Measurements from ENCODE around the gene SERPIND1.
"Not testable (repeated sequence)": the region's sequence is repeated elsewhere in the genome, so short reads cannot be mapped to it uniquely, and the experiment has no call there.

SERPIND1 gene, protein sequence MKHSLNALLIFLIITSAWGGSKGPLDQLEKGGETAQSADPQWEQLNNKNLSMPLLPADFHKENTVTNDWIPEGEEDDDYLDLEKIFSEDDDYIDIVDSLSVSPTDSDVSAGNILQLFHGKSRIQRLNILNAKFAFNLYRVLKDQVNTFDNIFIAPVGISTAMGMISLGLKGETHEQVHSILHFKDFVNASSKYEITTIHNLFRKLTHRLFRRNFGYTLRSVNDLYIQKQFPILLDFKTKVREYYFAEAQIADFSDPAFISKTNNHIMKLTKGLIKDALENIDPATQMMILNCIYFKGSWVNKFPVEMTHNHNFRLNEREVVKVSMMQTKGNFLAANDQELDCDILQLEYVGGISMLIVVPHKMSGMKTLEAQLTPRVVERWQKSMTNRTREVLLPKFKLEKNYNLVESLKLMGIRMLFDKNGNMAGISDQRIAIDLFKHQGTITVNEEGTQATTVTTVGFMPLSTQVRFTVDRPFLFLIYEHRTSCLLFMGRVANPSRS

DNA sequence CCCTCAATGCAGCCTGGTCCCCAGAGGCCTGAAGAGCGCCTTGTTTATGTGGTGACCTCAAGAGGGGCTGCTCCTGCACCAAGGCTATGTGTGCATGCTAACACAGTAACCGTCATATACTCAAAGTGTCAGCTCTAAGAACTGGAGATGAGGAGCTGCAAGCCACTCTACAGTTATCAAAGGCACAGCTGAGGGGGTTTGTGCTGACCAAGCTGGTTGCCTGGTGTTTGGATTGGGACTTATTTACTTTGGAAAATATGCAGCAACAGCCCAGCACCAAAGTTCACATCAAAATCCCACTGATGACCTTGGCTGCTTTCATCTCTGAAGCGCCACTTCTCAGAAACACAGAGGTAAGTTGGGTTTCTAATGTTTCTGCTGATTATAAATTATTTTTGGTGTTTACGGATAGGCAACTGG is at the start of gene SERPIND1:
Gene SERPIND1 (plus strand): TSS at position 321 of the 420 bp plus-strand sequence. CDS start 5,200 bp downstream, outside the sequence.
- no peak for DNase-seq (ENCODE audit: low read depth in 2 of 2)

DNA sequence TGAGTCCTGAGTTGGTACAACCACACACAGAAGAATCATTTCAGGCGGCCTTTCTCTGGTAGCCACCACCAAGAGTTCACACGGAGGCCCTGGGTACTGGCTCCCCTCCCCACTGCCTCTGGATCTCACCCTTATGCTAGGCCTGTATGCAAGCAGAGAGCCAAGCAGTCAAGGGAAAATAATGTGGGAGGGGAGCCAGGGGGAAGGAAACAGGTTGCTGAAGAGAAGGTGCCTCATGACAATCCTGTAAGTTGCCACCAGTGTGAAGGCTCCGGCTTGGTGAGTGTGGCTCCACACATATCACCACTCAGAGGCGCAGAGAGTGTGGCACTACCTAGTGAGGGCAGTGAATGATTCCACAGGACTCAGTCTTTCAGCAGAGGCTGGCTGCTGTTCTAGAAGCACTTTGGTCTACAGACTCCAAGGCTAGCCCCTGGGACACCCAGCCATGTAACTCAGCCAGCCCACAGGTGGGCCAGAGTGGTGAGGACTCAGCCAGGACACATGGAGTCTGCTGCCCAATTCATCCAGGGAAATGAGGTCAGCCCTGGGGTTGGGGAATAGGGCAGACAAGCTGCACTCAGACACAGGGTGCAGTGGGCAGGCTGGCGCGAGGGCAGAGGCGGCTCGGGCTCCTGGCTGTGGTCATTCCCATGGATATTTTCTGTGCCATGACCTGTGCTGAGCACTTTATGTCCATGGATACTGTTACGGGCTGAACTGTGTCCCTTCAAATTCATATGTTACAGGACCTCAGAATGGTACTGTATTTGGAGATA is 49.0 kb upstream of the SERPIND1 start:
- DNase-seq (ENCODE audit: low read depth in 2 of 2): no peak

DNA sequence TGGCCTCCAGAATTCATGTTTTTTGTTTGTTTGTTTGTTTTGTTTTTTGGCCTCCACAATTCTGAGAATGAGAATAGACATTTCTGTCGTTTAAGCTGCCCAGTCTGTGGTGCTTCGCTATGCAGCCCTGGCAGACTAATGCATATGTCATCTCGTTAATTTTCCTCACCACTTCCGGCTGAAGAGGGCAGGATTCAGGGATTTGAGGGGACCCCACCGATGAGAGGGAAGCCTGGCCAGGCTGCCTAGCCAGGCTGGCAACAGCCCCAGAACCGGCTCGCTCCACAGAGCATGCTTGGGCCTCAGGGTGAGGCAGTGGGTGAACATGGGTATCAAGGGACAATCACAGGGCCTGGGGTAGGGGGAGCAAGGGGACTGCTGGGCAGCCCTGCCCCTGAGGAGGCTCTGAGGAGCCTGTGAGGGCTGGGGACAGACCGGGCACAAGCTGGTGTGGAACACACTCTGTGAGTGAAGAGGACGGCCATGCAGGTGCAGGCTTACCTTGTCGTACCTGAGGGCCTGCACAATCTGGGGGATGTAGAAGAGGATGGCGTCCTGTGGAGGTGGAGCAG is 47.8 kb upstream of the SERPIND1 start:
- no peak for DNase-seq (ENCODE audit: low read depth in 2 of 2)

DNA sequence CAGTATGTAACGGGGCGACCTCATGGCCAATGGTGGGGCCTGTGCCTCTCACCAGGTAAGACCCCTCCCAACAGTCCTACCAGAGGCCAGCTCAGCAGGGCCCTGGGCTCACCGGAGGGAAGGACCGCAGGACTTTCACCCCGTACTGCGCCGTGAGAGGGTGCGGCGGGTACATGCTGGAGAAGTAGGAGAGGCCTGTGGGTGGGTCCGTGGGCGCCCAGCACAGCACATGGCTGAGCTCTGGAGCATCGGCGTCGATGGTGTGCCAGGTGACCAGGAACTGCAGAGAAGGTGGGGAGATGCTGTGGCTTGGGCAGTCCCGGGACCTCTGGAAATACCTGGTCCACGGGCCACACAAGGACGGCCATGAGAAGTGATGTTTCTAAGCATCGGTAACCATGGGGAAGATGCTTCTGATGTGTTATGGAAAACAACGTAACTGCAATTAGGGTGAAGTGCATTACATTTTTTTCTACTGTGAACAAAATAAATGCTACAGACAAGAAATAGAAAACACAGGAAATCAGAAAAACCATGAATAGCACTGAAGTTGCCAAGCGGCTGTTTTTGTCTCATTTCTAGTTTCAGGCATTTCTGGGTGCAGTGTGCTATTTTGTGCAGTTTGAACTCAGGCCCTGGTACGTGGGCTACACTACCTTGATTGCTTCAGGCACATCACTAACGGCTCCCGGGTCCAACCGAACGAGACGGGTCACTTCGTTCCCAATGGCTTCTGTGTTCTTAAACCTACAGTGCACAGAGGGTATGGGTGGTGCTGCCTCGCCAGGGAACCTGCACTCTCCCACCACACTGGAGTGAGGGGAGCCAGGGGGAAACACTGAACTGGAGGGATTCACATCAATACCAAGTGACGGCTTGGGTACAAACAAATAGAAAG is 46.5 kb upstream of the SERPIND1 start:
- DNase-seq (ENCODE audit: low read depth in 2 of 2): no peak

DNA sequence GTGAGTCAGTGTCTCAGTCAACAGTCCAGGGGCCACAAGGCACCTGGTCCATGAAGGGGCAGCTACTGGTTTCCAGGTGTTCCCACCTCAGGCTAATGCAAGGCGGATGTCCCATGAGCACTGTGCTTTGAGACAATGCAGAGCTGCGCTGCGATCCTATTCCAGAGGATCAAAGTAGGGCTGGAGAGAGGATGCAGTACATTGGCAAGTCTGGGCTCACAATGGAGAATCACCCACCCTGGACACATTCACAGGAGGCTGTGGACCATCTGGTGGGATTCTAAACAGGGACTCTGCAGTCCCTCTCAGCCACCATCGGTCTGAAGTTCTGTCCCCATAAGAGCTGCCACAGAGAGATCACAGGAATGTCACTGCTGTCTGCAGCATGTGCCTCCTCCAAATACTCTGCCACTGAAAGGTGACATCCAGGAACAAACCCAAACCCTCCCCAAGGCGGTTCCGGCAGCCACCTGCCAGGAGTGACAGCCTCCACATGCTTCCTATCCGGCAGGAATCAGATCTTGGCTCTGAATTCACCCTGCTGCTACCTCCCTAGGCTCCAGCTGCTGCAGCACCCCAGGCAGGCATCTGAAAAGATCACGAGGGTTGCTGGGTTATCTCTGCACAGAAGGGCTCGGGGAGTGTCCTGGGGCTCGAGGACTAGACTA is 45.3 kb upstream of the SERPIND1 start:
- DNase-seq (ENCODE audit: low read depth in 2 of 2): no peak

DNA sequence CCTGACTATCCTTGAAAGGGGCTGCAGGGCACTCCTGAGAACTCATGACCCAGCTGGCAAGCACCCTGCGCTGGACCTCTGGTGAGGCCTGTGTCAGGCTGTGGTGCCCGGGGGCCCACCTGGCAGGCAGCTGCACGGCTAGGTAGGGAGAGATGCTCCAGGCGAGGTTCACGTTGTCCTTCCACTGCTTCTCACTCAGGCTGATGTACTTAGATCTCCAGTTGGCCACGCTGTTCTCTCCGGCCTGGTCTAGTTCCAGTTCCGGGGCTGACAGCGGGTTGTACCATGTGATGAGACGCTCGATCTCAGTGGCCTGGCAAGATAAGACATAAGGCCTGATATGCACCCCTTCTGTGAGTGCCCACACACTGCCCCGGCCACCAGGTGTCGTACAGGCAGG is 44.7 kb upstream of the SERPIND1 start:
- DNase-seq (ENCODE audit: low read depth in 2 of 2): no peak

DNA sequence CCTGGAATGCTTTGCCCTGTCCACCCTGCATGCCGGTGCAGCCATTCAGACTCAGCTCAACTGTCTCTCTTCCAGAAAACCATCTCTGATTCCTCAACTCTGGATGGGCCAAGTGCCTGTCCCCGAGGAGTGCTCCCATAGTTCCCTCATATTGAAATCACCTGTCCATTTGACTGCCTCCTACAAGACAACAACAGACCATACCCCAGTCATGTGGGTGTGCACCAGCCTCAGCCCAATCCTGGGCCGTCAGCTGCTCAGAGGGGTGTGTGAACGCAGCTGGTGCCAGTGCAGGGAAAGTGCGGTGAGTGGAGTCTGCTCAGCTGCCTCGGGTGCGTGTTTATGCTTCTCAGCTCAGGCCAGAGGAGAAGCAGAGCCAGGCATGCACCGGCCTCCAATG is 41.5 kb upstream of the SERPIND1 start:
- not testable (repeated sequence) for DNase-seq (ENCODE audit: low read depth in 2 of 2)

DNA sequence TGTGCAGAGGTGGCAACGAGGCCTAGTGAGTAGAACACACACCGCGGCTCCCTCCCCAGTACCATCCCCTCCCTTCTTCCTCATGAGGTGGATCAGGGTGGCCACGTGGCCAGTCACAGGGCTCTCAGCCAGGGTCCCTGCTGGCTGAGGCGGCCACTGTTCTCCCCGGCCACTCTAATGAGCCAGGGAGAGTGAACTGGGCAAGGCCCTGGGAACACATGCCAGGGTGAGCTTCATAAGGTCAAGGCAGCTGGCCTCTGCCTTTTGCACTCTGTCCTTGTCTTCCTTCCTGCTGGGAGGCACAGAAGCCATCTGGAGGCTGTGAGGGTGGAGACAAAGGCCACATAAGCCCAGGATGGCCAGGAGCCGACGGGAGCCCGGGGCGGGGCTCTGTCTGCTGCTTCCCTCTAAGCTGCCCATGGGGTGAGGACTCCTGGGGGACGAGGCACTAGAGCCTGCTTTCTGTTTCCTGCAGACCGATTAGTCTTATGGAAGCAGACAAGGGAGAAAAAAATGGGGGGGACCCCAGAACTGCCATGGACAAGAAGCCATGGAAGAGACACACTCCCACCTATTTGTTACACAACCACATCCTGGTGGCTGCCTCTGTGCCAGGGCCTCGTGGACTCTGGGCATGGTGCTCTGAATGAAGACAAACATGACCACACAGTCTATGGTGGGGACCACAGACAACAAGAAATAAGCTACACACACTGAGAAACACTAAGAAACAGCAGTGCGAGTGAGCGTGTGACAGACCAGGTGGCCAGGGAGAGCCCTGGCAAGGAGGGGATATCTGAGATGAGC is 38.4 kb upstream of the SERPIND1 start:
- DNase-seq (ENCODE audit: low read depth in 2 of 2): not testable (repeated sequence)

DNA sequence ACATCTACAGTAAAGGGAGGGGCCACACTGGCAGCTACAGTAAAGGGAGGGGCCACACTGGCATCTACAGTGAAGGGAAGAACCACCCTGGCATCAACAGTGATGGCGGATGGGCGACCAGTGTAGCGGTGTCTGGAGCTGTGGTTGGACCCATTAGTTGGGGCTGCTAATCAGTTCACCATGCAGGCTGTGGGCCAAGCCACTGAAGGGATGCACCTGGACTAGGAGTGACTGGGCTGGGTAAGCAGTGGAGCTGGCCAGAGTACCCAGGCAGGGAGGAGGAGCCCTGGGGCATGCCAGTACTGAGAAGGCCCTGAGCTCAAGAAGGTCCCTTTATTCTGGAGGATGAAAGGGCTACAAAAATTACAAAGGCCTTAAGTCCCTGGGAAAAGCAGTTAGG is 37.0 kb upstream of the SERPIND1 start:
- DNase-seq (ENCODE audit: low read depth in 2 of 2): not testable (repeated sequence)

DNA sequence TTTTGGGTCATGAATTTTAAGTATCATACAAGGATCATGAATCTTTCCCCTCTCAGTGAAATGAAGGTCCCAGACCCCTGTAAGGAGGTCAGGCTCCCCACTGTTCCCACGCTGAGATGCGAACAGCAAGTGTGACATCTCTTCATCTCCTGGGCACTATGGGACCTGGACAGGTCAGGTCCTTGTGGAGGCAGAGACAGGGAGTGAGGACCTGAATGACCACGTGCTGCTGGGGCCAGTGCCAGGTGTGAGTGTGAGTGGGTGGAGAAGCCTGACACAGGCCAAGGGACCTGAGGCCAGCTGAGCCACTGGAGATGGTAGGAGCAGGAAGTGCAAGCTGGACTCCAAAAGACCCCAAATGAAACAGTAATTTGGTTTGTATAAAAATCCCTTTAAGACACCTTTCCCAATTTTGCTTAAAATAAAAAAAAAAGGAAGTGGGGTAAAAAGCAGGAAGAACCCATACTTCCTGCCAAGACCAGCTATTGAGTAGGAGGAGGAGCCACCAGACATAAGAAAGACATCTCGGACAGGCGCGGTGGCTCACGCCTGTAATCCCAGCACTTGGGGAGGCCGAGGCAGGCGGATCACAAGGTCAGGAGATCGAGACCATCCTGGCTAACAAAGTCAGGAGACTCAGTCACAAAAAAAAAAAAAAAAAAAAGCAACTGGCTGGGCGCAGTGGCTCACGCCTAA is 35.4 kb upstream of the SERPIND1 start:
- DNase-seq (ENCODE audit: low read depth in 2 of 2): no peak

DNA sequence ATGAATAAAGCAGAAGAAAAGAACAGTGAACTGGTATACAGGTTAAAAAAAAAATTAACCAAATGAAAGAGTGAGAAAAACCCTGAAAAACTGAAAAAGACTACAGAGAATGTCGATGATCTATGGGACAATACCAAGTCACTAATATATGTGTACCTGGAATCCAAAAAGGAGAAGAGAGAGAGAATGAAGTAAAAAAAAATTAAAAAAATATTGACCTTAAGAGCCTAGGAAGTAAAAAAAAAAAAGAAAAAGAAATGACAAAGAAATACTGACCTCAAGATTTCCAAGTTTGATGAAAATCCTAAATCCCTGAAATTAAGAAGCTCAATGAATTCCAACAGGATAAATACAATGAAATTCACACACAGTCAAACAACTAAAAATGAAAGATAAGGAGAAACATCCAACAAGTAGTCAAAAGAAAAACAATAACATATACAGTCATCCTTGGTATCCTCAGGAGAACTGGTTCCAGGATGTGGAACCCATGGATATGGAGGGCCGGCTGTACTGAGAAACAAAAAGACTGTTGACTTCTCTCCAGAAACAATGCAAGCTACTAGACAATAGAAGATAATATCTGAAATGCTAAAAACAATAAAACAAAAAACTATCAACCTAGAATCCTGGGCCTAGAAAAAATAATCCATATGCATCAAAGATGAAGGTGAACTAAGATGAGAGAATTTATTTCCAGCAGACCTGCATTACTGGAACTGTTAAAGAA is 33.5 kb upstream of the SERPIND1 start:
- no peak for DNase-seq (ENCODE audit: low read depth in 2 of 2)

DNA sequence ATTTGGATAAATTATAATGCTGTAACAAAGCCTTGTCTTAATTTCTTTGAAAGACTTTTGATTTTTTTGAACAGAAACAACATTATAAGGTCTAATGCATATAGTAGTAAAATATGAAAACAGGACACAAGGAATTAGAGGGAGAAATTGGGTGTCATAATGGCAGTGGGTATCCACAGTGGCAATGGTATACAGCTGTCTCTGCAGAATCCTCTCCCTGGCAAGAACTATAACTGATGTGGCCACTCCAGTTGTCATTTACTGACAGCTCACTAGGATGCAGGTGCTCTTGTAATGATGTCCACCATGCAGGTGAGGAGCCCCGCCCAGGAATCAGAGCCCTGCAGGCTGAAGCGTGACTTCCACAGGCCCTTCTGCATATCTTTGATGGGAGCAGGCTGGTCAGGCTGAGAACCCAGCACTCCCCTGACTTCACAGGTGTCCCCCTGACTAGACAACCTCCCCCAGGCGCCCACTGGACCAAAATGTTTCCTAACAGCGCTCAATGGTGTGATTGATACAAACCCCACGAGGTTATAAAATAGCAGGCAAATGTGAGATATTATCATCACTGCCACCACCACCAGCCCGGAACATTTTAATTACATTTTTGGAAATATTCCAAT is 32.8 kb upstream of the SERPIND1 start:
- no peak for DNase-seq (ENCODE audit: low read depth in 2 of 2)

DNA sequence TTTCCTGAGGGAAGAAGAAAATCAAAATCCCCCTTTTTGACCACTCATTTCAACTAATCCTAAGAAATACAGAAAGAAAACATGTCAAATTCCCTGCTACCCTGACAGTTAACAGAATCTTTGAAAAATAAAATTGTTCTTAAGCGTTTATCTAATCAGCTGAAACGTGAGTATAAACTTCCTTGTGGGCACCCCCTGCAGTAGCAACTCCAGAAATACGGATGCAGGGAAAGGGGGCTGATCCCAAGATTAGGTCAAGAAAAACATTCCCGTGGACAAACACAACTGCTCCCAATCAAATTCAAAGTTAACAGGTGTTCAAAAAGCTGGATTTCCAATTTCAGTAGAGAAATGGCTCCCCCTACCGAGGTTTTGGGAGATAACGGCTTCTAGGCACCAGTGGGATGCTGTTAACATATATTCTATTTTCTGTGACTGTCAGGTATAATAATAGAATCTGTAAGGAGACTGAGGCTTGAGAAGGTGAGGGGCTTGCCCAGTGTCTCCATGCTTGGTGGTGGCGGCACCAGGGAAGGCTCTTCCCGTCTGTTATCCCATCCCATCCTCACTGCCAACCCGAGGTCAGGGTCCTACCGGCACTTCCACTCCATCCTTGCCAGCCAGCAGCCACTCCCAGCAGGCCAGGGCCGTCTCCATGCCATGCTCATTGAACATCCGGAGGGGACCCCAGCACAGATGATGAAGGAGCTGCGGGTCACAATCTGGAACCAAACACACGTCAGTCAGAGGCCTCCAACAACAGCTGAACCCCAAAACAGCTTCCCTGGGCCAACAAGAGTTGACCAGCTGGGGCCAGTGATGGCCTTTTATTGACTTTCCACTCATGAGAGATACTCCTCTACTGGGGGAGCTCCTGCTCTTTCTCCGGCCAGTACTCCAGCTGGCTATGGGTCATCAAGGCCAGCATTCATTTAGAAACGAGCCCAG is 32.0 kb upstream of the SERPIND1 start:
- DNase-seq (ENCODE audit: low read depth in 2 of 2): peak; percentile 6 to 23

DNA sequence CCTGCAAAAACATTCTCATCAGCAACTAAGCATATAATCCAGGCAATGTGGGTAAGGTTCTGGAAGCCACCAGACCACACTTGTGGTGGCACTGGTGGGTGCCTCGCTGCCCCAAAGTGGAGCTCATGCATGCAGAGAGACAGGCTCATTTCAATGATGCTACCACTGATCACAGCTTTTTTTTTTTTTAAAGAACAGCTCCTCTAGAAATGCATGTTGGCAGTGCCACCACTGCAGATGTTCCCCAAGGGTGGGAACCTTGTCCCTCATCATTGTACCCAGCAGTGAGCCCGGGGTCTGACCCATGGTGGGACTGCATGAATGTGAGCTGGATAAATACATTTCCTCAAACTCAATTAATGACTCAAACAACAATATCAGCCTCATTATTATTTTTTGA is 31.1 kb upstream of the SERPIND1 start:
- DNase-seq (ENCODE audit: low read depth in 2 of 2): no peak

DNA sequence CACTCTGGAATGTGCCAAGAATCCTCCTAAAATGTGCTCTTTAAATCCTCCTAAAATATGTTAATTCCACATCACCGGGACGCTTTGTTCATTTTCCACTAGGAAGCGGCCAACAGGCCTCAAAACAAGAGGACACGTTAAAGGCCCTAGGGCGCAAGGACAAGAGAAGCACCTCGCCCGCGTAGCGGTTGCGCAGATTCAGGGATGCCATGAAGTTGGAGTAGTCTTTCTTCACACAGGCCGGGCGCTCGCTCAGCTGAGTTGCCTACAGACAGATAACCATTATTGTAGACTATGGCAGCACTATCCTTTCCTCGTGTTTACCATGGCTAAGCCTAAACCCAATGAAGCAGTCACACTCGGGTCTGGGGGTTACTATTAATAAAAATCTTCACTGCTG is 29.5 kb upstream of the SERPIND1 start:
- DNase-seq (ENCODE audit: low read depth in 2 of 2): no peak

DNA sequence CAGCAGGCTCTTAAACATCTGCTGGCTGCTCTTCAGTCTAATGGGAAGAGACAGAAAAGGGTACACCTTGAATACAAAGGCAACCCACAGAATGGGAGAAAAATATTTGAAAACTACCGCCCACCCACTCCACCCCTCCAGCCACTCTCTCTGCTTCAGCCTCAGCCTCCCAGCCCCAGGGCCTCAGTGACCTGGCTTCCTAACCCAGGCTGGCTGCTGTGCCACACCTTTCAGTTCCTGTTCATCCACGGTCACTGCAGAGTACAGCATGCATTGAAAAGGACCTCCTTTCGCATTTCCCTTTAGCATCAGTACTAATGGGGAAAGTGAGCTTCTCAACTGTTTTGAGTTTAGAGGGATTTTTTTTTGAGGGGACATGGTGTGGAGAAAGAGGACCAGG is 28.8 kb upstream of the SERPIND1 start:
- DNase-seq (ENCODE audit: low read depth in 2 of 2): no peak

Data from stimulated activated CD4-positive, alpha-beta T cell treated with anti-CD3 and anti-CD28 coated beads, Interleukin-12 subunit alpha, Interleukin-12 subunit beta, amount 100 ng/mL, for 24 hours (primary cell).